HepG2 (cell line): ENCODE data around the gene ACTN1.

ENCODE experiments used
- CTCF ChIP-seq: sonication (generic); formaldehyde crosslinking; IDR thresholded peaks from 2 replicates; pipeline ENCODE4 v1.5.0; 2020; ENCODE audit warnings: mild to moderate bottlenecking, missing genetic modification reagents, moderate library complexity
- FOXA3 ChIP-seq: IDR thresholded peaks from 2 replicates; pipeline ENCODE4 v1.6.1; 2016; ENCODE audit warnings: missing genetic modification reagents, missing compliant biosample characterization
- HMG20B ChIP-seq: conservative IDR thresholded peaks from 2 replicates; pipeline ENCODE4 v1.6.1; 2016; ENCODE audit warnings: missing genetic modification reagents, missing compliant biosample characterization
- HNRNPL ChIP-seq: fragments of 200-400 bp; formaldehyde crosslinking; IDR thresholded peaks from 2 replicates; pipeline ENCODE4 v1.6.1; 2017; ENCODE audit warnings: mild to moderate bottlenecking, low read depth, low read length

- TF ChIP-seq CTCF (CRISPR knock-in tag) (no peak), FOXA3 (CRISPR knock-in tag) (no peak), HNRNPL (no peak), HMG20B (CRISPR knock-in tag) (no peak)
Measured at GRCh38 chr14:68842298-68842697, 136.8 kb downstream of the ACTN1 start.
